Hypothalamus (tissue), 51 donors: ENCODE measurements around the gene CACNA1C.

Experiments used
- DNase-seq, 51 donors: peaks; one replicate each; lab custom pipeline; 2025; lab: John Stamatoyannopoulos, UW

The CACNA1C gene

DNA sequence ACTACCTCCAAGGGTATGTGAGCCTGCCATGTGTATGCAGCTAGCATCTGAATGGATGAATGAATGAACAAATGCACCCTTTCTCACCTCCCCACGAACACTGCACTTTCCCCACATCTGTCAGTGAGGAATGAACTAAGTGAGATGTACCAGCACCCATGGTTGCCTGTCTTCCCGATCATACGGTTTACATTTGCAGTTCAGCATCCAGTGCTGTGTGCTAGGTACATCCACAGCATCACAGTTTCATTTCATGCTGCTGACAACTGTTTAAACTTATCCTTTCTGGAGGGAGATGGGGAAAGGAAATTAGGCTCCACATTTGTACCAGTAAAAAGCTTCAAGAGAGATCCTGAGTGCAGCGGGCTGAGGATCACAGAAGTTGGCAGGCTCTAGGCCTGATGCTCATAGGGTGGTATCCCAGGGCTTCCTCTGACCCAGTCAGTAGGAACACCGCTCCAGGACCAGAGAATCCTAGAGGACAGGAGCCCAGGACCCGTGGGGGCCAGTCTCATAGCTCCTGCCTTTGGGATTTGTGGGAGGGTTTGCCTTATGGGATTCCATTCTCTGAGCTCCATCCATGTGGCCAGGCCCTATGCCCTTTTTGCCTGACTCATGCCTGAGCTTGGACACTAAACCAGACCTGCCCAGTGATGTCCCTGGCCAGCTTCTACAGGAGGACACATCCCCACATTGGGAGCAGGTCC, 294.5 kb downstream of the CACNA1C start:
- no peak for DNase-seq

DNA sequence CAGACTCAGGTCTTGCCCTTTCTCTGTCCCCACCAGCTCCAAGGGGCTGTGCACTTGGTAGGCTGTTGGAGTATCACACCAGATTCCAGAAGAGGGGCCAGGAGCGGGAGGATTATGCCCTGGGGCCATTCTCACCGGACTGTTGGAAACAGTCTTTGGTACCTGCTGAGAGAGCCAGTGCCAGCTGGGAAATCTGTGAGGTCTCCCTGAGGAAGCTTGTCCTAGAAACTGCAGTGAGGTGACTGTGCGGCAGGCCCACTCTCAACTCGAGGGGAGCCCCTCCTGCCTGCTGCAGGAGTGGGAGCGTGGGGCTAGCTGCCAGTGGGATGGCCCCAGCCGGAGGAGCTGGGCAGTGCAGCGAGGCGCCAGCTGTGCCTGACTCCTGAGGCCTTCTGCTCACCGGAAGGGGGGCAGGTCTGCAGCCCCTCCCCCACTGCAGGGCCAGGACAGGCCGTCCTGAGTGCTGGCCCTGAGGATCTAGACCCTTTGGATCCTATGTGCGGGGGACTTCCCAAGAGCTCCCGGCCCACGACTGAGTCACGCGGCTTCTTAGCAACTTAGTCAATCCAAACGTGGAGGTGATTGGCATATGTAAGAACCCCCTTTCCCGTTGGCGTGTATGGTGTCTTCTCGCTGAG, 295.2 kb downstream of the CACNA1C start:
- peak in 1 of 51 donors; percentile 29 for DNase-seq

DNA sequence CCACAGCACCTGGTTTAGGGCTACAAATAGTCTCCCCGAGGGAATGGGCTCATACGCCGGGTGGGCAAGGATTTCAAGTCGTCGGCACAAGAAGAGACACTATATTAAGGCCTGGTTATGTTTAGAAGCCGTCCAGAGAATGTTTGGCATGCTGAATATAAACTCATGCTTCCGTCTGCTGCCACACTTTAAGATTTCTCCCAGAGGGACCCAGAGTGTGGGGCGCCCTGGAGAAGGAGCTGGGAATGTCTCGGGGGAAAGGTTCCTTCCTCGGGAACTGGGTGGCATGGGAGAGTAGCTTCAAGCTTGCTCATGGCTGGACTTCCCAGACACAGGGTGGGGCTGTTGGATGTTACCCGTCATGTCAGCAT, 295.7 kb downstream of the CACNA1C start:
- no peak for DNase-seq

DNA sequence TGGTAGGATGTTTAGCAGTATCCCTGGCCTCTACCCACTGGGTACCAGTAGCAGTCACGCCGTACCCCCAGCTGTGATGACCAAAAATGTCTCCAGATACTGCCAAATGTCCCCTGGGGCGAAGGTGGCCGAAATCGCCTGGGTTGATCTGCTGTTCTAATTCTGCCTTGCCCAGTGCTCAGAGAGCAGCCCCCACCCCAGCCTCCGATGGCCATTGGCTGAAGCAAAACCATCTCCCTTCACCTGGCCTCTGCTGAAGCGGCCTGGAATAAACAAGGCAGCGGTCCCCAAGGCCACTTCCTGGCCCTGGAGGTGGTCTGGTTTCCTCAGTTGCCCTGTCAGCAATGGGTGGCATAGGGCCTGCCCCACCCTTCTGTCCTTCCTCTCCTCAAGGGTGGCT, 298.4 kb downstream of the CACNA1C start:
- no peak for DNase-seq

DNA sequence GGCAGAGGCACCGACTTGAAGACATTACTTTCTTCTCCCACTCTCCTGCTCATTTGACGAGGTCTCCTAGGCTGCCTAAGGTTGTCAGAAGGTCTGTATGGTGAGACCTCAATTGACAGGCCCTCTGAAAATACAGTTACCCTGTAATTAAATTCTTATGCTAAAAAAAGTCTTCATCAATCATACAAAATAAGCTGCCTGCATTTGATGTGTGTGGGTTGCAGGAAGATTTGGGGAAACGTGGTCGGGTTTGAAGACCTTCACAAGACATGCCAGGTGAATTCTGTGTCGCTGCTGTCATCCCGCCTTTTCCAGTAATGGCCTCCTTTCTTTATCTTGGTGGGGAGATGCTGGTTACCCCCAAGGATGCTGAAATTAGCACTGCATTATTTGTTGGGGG, 299.4 kb downstream of the CACNA1C start:
- no peak for DNase-seq

DNA sequence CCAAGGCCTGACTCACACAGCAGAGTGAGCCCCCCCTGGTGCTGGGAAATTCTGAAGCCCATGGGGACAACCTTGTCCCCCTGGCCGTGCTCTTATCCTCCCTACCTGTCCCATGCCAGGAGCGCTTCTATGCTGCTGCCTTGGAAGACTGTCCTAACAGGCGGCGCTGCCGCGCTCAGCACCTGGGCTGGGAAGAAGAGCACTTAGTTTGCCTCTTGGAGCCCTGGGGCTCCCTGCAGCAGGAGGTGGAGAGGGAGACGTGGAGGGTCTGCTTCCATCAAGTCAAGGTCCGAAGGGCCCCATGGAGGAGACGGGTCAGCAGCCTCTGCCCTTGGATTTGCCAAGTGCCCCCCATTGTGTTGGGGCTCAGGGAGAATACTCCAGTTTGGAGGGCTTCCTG, 300.5 kb downstream of the CACNA1C start:
- DNase-seq = no peak

DNA sequence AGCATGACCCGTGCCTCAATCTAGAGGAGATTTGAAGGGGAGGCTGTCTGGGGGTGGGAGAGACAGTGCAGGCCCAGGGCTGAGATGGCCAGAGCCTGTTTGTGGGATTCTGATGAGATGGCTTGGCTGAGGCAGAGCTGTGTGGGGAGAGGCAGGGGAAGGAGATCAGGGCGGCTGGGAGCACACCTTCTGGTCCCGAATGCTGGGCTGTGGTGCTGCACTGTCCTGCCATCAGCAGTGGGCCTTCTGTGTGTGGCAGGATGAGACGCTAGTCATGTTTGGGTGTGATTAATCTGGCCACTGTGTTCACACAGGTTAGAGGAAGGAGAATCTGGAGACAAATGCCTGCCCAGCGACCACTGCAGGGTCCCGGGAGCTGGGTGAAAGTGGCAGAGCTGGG, 300.9 kb downstream of the CACNA1C start:
- DNase-seq = no peak

DNA sequence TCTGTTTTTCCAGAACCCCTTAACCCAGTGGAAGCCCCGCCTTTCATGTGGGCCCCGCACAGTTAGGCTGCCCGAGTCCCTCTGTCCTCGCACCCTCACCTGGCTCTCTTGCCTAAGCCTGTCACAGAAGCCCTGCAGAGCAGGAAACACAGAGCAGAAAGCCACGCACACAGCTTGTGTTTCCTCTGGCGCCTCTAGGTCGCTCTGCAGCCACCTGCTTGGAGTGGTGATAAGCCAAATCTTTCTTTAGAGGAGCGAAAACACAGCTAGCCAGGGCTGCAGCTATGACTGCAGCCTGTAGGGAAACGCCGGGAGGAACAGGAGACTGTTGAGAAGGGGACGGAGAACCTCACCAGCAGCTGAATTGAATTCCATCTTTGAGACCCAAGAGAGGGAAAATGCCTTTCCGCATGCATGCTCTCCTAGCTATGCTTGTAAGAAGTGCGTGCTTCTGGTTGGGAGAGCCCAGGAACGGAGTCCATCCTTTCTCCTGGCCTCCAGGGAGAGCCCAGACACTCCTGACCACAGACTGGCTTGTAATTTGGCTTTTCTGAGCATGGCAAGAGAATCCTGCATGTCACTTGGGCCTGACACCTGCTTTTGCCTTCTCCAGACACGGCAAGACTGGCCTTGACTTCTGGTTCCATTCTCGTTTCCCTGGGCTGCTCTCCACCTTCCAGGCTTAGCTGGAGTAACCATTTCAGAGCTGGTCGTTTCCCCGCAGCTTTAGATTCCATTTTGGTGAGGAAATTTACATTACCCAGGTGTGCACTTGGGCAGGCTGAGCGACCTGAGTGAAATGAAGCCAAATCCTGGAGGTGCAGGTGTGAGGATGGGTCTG, 301.6 kb downstream of the CACNA1C start:
- peak in 3 of 51 donors; percentile 7 to 22 (median 12) for DNase-seq

DNA sequence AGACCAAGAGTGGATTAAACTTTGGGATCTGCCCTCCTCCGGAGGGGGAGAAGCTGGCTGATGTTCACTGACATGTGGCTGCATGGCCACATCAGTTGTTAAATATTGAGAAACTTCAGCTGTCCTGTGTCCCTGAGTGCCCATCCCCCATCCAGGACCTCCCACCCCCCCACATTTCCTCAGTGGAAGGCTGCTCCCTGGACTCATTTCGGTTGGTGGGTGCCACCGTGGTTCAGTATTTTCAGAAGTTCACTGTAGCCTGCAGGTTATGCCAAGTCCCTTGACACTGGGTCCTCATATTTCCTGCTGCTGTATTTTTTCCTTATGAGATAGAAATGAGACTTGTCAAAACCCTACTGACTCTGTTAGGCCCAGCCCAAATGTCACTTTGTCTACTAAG, 302.4 kb downstream of the CACNA1C start:
- DNase-seq = no peak

DNA sequence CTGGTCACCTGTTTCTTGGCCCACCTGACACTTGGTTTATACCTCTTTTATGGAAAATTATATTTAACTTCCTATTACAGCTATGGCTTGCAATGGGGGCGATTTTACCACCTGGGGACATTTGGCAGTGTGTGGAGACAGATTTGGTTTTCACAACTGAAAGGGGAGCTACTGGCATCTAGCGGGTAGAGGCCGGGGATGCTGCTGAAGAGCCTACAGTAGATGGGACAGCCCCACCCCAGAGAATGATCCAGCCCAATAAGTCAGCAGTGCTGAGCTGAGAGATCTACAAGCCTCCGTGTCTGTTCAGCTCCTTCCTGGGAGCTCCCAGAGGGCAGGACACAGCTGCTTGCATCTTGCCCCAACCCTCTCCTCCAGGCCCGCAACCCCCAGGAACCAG, 302.8 kb downstream of the CACNA1C start:
- DNase-seq = no peak

DNA sequence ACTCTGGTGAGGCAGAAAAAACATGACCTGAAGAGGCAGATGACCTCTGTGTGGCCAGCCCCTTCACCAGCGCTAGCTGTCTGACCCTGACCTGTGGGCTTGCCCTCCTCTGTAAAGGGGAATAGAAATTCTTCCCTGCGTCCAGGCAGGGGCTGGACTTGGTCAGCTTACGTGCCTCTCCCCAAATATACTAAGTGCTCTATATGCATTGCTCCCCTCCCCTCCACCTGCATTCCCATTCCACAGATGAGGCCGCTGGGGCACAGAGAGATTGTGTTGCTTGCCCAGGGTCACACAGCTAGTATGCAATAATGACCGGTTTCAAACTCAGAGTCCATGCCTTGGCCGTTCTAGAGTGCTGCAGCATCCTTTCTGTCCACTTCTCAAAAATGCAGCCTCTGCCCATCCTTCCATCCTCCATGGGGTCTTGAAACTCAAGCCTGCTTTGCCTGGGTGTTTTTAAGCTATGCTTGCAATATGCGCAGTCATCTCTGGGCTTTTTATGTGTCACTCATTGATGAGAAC, 303.9 kb downstream of the CACNA1C start:
- DNase-seq = no peak

DNA sequence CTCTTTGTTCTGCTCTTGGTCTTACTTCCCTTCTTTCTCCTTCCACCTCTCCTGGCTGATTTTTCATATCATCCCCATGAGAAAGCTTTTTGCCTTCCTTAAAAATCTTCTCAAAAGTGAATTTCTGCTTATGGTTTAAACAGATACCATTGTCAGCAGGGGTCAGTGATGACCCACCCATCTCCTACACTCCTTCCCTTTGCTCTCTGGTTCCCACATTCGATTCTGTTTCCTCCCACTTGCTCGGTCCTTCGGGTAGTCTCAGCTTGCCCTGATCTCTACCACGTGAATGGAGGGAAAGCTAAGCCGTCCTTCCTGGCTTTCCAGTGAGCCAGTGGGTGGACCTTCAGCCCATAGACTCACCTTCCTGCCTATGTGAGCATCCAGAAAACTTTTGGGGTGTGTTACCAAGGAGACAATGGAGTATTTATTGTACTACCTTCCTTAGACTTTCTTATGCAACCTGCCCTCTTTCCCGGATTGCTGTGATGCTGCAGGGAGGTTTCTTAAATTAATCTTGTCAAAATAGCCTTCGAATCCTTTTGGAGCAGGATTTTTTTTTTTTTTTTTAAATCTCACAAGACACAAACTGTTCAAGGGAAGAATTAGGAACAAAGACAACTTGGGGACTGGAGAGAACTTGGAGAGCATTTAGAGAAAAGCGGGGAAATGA, 306.3 kb downstream of the CACNA1C start:
- DNase-seq = no peak

DNA sequence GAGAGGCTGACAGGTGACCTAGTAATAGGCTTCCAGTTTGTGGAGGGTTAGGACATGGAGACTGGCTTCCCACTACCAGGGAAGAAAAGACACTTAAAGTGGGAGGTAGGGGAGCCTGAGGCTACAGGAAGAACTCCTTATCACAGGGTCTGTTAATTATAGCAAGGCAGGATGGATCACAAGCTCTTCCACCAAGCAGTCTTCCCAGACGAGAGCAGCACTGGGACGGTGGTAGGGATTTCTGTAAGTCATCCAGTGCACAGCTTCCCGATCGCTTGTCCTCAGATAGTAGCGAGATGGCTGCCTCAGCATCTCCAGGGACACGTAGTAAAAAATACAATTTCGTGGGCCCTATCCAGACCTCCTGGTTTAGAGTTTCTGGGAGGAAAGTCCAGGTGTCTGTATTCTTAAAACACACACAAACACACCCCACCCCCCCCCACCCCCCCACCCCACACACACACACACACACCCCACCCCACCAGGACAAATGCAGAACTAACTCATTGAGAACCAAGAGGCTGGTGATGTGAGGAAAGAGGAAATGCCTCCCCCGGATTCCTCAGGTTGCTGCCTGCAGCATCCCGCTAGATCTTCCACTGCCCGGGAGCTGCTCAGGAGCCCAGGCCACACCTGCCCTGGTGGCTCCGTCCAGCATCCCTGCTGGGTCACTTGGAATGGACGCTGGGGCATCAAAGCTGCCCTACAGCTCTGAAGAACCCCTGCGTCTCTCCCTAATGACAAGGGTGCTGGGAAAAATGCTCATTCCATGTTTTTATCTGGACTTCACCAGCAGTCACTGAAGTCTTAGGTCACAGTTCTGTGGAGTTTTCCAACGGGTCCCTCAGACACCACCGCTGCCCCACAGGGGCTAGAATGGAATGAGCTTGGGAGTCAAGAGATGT, 307.2 kb downstream of the CACNA1C start:
- no peak for DNase-seq

DNA sequence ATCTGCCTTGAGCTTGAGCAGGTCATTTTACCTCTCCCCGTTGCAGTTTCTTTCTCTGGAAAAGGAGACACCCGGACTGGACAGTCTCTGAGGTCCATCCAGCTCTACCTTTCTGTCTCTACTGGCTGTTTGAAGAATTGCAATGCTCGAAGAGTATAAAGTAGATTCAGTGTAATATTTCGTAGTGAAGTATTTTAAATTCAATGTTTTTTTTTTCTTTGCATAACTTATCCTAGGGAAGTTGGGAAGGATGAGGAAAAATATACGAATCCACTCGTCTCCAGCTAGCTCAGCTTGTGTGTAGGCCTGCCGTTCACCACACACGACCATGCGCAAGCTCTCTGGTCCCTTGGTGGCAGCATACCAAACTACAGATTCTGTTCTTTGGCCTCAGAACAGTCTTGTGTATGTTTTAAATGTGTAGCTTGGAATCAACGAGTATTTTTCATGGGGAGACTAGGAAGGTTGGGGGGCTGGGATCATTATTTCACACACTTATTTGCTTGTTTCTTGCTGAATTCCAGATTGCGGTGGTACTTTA, 307.9 kb downstream of the CACNA1C start:
- no peak for DNase-seq

DNA sequence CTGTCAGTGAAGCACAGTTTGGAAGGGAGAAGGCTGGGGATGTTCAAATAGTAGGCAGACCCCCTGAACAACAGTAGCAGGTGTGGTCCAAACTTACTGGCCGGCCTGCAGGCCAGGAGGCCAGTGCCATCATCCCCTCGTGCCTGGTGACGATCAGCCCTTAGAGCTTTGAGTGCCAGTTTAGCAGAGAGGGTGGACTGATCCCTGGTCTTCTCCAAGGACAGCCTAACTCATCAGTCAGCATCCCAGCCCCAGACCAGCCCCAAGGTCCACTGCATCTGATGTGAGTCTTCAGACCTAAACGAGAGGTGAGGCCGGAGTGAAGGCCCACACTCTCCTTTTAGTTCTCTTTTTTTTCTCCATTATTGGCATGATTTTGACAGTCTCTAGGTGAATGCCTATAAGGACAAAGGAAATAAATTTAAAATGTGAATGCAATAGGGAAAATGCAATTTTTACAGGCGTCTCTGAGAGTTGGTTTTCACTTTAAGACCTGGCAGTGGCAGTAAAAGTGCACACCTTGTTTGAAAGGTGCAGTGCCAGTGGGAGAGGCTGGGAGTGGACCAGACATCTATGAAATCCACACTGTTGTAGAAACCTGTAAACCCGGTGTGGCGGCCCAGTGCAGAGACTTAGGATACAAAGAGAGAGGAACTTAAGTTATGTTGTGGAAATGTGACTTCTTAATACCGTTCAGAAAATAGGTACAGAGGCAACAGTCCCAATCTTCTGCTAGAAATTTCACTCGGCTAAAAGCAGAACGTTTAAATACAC, 311.2 kb downstream of the CACNA1C start:
- no peak for DNase-seq

DNA sequence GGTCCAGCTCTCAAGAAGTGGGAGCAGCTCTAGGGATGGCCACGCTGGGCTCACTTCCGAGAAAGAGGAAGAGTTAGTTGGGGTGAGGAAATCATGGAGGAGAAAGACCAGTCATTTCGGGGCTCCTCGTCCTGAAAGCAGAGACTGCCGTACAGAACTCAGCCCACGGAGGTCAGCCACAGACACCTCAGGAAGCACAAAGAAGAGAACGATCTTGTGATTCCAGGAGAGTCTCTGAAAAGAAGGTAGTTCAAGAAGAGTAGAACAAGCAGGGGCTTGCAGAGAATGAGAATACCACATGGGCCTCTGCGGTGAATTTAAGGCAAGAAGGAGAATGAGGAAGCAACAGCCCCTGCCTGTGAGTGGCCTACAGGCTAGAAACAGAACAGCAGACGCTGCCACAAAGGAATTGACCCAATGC, 311.9 kb downstream of the CACNA1C start:
- no peak for DNase-seq

DNA sequence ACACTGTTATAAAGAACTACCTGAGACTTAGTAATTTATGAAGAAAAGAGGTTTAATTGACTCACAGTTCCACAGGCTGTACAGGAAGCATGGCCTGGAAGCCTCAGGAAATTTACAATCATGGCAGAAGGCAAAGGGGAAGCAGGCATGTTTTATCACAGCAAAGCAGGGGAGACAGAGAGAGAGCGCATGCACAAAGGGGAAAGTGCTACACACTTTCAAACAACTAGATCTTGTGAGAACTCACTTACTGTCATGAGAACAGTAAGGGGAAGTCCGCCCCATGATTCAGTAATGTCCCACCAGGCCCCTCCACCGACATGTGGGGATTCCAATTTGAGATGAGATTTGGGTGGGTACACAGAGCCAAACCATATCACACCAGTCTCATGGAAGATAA, 313.9 kb downstream of the CACNA1C start:
- no peak for DNase-seq

DNA sequence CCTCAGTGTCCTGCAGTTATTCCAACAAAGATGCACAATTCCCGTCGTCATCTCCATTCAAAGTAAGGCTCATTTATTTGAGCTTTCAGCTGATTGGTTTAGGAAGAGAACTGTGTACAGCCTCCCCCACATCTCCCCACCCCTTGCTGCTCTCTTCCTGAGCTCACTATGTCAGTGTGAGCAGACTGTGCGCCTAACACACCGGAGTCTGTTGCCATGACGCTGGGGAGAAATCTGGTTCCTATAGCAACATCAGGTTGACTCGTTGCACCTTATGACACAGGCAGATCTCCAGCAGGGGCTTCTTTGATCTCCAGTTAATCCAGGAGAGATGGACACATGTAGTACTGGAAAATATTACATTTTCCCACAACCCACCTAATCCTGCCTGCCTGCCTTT, 319.4 kb downstream of the CACNA1C start:
- DNase-seq = peak in 7 of 51 donors; percentile 11 to 56 (median 27)

DNA sequence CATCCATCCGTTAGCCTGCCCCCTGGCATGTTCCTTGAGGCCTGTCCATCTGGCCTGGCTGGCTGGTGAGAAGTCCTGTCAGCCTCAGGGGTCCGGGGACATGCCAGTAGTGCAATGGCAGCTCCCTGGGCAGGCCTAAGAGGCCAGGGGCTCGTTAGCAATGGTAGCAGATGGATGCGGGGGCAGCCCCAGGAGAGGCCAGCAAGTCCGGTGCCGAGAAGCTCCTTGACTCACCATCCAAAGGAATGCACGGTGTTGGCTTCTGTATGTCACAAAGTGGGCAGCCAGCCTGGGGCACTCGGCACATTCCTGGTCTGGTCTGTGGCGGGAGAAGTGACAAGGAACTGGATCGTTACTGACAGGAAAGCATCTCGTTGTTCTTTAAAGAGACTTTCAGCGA, 319.9 kb downstream of the CACNA1C start:
- no peak for DNase-seq
